HUES6 (cell line): ENCODE measurements around the gene POMC.
"Not testable (repeated sequence)": the region's sequence is repeated elsewhere in the genome, so short reads cannot be mapped to it uniquely, and the experiment has no call there.

Experiments
- H3K27ac ChIP-seq: 2 replicates; pipeline ENCODE4 v1.7.0; 2013; ENCODE audit warnings: low read depth, mild to moderate bottlenecking, low read length, inconsistent platforms
- H3K27me3 ChIP-seq: 2 replicates; pipeline ENCODE4 v1.6.1; 2013; ENCODE audit warnings: low read length; ENCODE audit not compliant: control insufficient read depth, insufficient read depth
- H3K36me3 ChIP-seq: 2 replicates; pipeline ENCODE4 v1.6.1; 2013; ENCODE audit warnings: low read length; ENCODE audit not compliant: control insufficient read depth, insufficient read depth
- H3K4me1 ChIP-seq: 2 replicates; pipeline ENCODE4 v1.6.1; 2013; ENCODE audit warnings: low read length; ENCODE audit not compliant: control insufficient read depth, insufficient read depth
- H3K4me3 ChIP-seq: 2 replicates; pipeline ENCODE4 v1.5.1; 2013; ENCODE audit warnings: low read depth, low read length
- H3K9ac ChIP-seq: one replicate; pipeline ENCODE4 v1.6.1; 2013; ENCODE audit warnings: mild to moderate bottlenecking, low read length
- H3K9me3 ChIP-seq: 2 replicates; pipeline ENCODE4 v1.6.1; 2013; ENCODE audit warnings: low read depth, low read length; ENCODE audit not compliant: control insufficient read depth, insufficient read depth

POMC gene

DNA sequence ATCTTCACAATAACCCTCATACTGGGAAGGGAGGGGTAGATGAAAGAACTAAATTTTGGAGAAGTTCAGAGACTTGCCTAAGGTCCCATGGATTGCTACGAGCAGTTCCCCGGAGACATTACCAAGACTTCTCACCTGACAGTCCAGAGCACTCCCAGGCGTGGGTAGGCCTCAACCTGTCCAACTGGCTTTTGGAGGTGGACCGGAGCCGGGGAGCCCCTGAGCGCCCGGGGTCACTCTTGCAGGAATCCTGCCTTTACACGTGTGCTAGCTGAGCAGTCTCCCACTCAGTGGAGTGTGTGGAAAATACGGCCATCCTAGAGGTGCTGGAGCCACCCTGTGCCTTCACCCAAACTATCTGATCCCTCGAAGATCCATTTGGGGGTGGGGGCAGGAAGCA, 8.0 kb downstream of the POMC start:
- Histone ChIP-seq H3K9ac (no peak overlapping the region), H3K27ac (no peak overlapping the region), H3K27me3 (peaks cover 11% of the 10 kb centered on the region; the same call in 1 of the 2 replicates), H3K36me3 (no peaks in the 10 kb centered on the region), H3K9me3 (no peaks in the 10 kb centered on the region), H3K4me1 (peaks cover 12% of the 10 kb centered on the region), H3K4me3 (no peak overlapping the region)

DNA sequence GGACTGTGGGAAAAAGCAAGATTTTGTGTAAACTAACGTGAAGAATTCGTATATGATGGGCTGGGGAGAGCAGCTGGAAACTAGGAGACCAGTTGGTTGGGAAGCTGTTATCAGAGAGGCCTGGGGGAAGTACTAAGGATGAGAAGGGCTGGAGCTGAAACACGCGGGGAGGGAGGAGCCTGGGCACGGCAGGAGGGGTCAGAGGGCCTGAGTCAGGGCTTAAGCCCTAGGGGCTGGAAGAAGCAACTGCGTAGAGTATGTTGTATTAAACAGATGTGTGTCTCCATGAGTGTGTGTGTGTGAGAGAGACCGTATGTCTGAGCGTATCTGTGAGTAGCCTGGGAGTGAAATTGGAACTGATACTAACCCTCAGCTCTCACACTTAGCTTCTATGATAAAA, 8.4 kb downstream of the POMC start:
- Histone ChIP-seq H3K9ac (no peak overlapping the region), H3K27ac (no peak overlapping the region), H3K4me3 (no peak overlapping the region), H3K36me3 (no peaks in the 10 kb centered on the region), H3K27me3 (peaks cover 7% of the 10 kb centered on the region; the same call in 1 of the 2 replicates), H3K9me3 (no peaks in the 10 kb centered on the region), H3K4me1 (peaks cover 12% of the 10 kb centered on the region)

DNA sequence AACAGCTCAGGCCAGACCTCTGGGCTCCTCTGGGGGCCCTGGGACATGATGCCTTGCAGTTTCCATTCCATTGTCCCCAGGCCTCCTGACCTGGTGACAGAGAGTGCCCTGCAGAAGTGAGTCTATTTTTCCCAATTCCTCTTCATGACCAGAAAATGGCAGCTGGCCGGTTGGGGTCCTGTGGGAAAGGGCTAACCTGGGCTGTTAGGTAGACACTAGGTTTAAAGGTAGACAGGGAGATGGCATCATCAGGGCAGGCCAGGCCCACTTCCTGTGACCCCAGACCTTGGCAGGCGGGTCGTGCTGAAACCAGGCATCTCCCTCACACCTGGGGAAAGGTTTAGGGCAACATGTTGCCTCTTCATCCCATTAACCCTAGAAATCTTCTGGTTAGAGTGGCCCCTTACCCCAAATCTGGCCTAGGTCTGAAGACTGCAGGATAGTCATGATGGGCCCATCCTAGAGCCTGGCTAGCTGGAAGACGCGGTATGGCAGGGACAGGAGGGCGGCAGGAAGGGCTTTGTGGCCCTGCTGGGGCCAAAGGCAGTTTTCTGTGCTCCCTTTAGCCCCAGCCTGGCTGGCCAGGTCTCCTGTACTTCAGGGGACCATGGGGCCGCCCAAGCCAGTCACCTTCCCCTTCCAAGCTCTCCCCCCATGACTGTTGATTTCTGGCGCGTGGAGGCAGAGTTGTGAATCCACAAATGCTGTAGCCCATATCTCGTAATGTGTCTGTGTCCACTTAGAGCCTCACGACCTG, 10.1 kb downstream of the POMC start:
- Histone ChIP-seq H3K36me3 (no peaks in the 10 kb centered on the region), H3K9ac (no peak overlapping the region), H3K4me1 (peaks cover 12% of the 10 kb centered on the region), H3K9me3 (no peaks in the 10 kb centered on the region), H3K27me3 (no peaks in the 10 kb centered on the region), H3K27ac (no peak overlapping the region), H3K4me3 (no peak overlapping the region)

DNA sequence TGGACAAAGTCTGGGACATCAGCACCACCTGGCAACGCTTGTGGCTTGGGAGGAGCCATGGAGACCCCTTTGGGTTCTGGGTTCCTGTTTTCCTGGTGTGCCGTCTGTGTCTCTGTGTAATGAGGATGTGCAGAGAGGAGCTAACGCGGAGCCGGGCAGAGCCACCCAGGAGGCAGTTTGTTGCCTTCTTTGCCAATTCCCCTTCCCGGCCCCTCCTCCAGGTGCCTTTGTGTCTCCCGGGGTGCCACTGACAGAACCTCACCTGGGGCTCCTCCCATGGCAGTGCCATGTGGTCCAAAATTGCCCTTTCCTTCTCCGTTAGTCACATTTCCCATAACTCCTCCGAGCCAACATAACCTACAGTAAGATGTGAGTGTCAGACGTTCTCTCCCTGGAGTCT, 13.0 kb downstream of the POMC start:
- H3K27ac ChIP-seq, result no peak overlapping the region

DNA sequence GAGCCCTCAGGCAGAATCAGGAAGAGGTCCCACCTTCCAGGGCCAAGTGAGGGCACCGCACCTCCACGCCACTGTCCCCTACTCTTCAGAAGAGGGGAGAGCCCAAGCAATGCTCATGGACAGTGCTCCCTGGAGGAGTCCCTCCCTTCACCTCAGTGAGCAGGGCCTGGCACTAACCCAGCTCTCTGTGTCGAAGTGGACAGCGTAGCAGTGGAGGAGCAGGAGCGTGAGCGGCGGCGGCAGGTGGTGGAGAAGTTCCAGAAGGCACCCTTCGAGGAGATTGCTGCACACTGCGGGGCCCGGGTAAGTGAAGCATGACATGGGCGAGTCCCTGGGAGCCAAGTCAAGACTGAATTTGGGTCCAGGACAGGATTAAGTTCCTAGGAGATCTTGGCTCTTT, 16.7 kb downstream of the POMC start:
- Histone ChIP-seq H3K27me3 (no peaks in the 10 kb centered on the region), H3K9ac (no peak overlapping the region), H3K9me3 (no peaks in the 10 kb centered on the region), H3K4me3 (no peak overlapping the region), H3K27ac (no peak overlapping the region), H3K36me3 (no peaks in the 10 kb centered on the region), H3K4me1 (no peaks in the 10 kb centered on the region)

More for the DNA sequence above, 13.0 kb downstream of the POMC start:
- Histone ChIP-seq H3K9ac (no peak overlapping the region), H3K9me3 (no peaks in the 10 kb centered on the region), H3K27me3 (no peaks in the 10 kb centered on the region), H3K36me3 (no peaks in the 10 kb centered on the region), H3K4me3 (no peak overlapping the region), H3K4me1 (peaks cover 9% of the 10 kb centered on the region)

DNA sequence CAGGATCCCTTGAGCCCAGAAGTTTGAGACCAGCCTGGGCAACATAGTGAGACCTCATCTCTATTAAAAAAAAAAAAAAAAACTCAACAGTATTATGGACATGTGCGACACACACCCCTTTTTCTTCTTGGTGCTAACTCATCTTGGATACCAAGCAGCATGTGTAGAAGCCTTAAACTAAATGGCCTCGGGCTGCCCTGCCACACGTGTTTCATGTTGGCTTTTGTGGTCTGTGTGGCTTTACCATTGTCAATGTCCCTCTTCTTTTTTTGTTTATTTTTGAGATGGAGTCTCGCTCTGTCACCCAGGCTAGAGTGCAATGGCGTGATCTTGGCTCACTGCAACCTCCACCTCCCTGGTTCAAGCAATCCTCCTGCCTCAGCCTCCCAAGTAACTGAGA, 17.4 kb downstream of the POMC start:
- H3K4me3 ChIP-seq, H3K27me3 ChIP-seq, H3K9me3 ChIP-seq, H3K9ac ChIP-seq, H3K4me1 ChIP-seq, H3K36me3 ChIP-seq, H3K27ac ChIP-seq: not testable (repeated sequence)

DNA sequence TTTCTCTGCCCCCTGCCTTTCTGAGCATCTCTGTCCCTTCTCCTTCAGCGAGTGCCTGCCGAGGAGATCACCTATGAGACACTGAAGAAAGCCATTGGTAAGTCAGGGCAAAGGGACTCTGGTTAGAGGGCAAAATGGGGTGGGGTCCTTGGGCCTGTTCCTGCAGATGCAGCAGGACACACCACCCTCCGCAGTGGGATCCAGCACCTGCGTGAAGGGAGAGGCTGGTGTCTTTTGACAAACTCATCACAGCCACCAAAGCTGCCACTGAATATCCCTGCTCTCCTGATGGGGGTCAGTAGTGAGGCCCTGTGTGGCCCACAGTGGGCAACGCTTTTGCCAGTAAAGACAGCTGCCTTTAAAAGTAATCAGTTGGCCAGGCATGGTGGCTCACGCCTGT, 18.7 kb downstream of the POMC start:
- H3K9ac ChIP-seq, result no peak overlapping the region
- no peaks in the 10 kb centered on the region for H3K9me3 ChIP-seq
- H3K4me1 ChIP-seq, result no peaks in the 10 kb centered on the region
- peaks cover 6% of the 10 kb centered on the region; the same call in 1 of the 2 replicates for H3K36me3 ChIP-seq
- no peak overlapping the region for H3K4me3 ChIP-seq
- no peak overlapping the region for H3K27ac ChIP-seq
- no peaks in the 10 kb centered on the region for H3K27me3 ChIP-seq

DNA sequence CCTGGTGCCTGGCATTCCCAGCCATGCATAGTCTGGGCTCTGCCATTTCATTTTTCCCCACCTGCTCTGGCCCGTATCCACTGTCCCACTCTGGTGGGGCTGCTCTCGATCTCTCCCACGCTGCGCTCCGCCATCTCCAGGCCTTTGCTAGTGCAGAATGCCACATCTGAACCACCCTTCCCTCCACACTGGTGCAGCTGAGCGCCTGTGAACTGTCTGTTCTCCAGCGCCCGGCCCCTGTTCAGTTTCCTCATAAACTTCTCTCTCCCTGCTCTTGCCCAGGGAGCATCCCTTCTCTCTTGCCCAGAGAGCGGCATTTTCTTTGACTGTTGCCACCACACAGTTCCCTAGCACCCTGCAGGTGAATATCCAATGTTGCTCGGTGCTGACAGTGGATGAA, 21.5 kb downstream of the POMC start:
- no peaks in the 10 kb centered on the region for H3K9me3 ChIP-seq
- H3K4me1 ChIP-seq, result no peaks in the 10 kb centered on the region
- no peak overlapping the region for H3K27ac ChIP-seq
- no peak overlapping the region for H3K9ac ChIP-seq
- no peak overlapping the region for H3K4me3 ChIP-seq
- no peaks in the 10 kb centered on the region for H3K27me3 ChIP-seq
- peaks cover 6% of the 10 kb centered on the region; the same call in 1 of the 2 replicates for H3K36me3 ChIP-seq

DNA sequence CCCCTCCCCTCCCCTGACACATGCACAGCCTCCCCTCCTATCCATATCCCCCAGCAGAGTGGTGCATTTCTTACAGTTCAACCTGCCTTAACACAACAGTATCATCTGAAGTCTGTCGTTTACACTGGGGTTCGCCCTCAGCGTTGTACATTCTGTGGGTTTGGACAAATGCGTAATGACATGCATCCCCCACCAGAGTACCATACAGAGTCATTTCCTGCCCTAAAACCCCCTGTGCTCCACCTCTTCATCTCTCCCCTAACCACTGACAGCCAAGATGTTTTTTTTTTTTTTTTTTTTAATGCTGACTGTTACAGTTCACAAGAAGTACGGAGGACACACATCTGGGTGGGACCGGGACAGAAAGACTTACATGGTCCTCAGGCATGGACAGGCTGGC, 22.6 kb downstream of the POMC start:
- no peaks in the 10 kb centered on the region for H3K9me3 ChIP-seq
- H3K36me3 ChIP-seq, result peaks cover 6% of the 10 kb centered on the region; the same call in 1 of the 2 replicates
- H3K4me1 ChIP-seq, result no peaks in the 10 kb centered on the region
- no peaks in the 10 kb centered on the region for H3K27me3 ChIP-seq
- no peak overlapping the region for H3K27ac ChIP-seq
- no peak overlapping the region for H3K4me3 ChIP-seq
- no peak overlapping the region for H3K9ac ChIP-seq

DNA sequence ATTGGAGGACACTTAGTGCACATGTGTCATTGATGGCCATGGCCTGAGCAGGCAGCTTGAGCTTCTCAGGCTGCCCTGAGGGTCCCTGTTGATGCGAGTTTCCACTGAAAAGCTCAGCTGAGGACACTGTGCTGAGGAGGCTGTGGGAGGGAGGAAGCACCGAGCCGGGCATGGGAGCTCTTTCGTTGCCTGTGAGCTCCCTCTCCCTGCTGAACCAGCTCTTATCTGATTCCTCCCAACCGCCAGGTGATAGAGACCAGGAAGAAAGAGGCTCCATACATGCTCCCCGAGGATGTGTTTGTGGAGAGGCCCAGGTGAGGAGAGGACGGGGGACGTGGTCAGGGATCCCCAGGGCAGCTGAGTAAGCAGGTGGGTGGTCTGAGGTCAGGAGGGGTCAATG, 27.3 kb downstream of the POMC start:
- Histone ChIP-seq H3K4me1 (no peaks in the 10 kb centered on the region), H3K4me3 (no peak overlapping the region), H3K9me3 (no peaks in the 10 kb centered on the region), H3K36me3 (peaks cover 9% of the 10 kb centered on the region; the same call in 1 of the 2 replicates), H3K27ac (no peak overlapping the region), H3K9ac (no peak overlapping the region), H3K27me3 (no peaks in the 10 kb centered on the region)

DNA sequence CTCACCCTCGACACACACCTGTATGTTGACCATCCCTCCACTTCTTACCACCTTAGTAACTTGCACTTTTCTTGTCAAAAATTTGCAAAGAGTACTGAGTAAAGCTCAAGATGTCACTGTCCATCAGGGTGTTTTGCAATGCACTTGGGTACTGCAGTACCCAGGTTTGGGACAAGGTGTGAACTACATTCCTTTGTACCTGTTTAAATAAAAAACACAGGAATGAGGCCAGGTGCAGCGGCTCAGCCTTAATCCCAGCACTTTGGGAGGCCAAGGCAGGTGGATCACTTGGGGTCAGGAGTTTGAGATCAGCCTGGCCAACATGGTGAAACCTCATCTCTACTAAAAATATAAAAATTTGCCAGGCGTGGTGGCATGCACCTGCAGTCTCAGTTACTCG, 27.8 kb downstream of the POMC start:
- not testable (repeated sequence) for H3K27me3 ChIP-seq, H3K36me3 ChIP-seq, H3K4me3 ChIP-seq, H3K4me1 ChIP-seq, H3K9ac ChIP-seq, H3K27ac ChIP-seq, H3K9me3 ChIP-seq
